Esophagus squamous epithelium (tissue), 5 donors: ENCODE data around the gene MYOCD. TPM values are rescaled to one million over a fixed set of nuclear protein-coding genes. Genes with fewer than 3 reads are reported as not detected.

Source experiments
- DNase-seq: peaks from one replicate; lab custom pipeline; 2025; lab: John Stamatoyannopoulos, UW
- H3K27ac ChIP-seq, 4 donors: fragments of 200-600 bp; sonication (generic); one replicate each; pipeline ENCODE4 v1.5.1; 2016 to 2019; ENCODE audit warnings: mild to moderate bottlenecking in 1 of 4
- H3K27me3 ChIP-seq, 4 donors: fragments of 200-600 bp; sonication (generic); 1 replicate in 3 of 4; 2 replicates in 1 of 4; pipeline versions ENCODE4 v1.5.1 to v1.6.0; 2017 to 2021; ENCODE audit warnings: antibody characterized with exemption in 1 of 4
- H3K36me3 ChIP-seq, 3 donors: fragments of 200-600 bp; sonication (generic); one replicate each; pipeline ENCODE4 v1.5.1; 2016 to 2019
- H3K4me1 ChIP-seq, 3 donors: fragments of 200-600 bp; sonication (generic); one replicate each; pipeline ENCODE4 v1.5.1; 2017 to 2019
- H3K4me3 ChIP-seq, 4 donors: fragments of 200-600 bp; sonication (generic); 1 replicate in 3 of 4; 2 replicates in 1 of 4; pipeline ENCODE4 v1.5.1; 2016 to 2019; ENCODE audit warnings: mild to moderate bottlenecking in 2 of 4, moderate library complexity in 1 of 4
- H3K9me3 ChIP-seq, 3 donors: fragments of 200-600 bp; sonication (generic); one replicate each; pipeline ENCODE4 v1.5.1; 2016 to 2019
- POLR2A ChIP-seq, 4 donors: fragments of 450-650 bp; IDR thresholded peaks; one replicate each; pipeline ENCODE4 v1.6.1; 2017; ENCODE audit warnings: antibody characterized with exemption in 4 of 4, mild to moderate bottlenecking in 4 of 4, moderate library complexity in 3 of 4
- WGBS, 2 donors: methylation state at CpG; one replicate each; pipeline ENCODE4 v1.1.5; 2018; 5-methylcytosine and 5-hydroxymethylcytosine counted together
- intact Hi-C: fragments of 100-400 bp; cut with DNase I; formaldehyde crosslinking; loops from one replicate; pipeline ENCODE4 v1.15.0; 2022
- total RNA-seq, 4 donors: library from RNA; depleted of rRNA; stranded (reverse); fragments of >200 nt; gene quantifications; one replicate each; pipeline ENCODE4 v1.1.0, GENCODE V29; 2016
- TF ChIP-seq, protein P1 (sequence below), 6 experiments: fragments of 450-650 bp in 4 of 6; fragments of 200-600 bp in 2 of 6; sonication (generic) in 2 of 6; IDR thresholded peaks; one replicate each; pipeline ENCODE4 v1.5.1; 2016 to 2019; ENCODE audit warnings: antibody characterized with exemption in 6 of 6, mild to moderate bottlenecking in 4 of 6, moderate library complexity in 4 of 6
- donor health status: DM: yes; HTN: yes; CAD: no.

Gene MYOCD, protein sequence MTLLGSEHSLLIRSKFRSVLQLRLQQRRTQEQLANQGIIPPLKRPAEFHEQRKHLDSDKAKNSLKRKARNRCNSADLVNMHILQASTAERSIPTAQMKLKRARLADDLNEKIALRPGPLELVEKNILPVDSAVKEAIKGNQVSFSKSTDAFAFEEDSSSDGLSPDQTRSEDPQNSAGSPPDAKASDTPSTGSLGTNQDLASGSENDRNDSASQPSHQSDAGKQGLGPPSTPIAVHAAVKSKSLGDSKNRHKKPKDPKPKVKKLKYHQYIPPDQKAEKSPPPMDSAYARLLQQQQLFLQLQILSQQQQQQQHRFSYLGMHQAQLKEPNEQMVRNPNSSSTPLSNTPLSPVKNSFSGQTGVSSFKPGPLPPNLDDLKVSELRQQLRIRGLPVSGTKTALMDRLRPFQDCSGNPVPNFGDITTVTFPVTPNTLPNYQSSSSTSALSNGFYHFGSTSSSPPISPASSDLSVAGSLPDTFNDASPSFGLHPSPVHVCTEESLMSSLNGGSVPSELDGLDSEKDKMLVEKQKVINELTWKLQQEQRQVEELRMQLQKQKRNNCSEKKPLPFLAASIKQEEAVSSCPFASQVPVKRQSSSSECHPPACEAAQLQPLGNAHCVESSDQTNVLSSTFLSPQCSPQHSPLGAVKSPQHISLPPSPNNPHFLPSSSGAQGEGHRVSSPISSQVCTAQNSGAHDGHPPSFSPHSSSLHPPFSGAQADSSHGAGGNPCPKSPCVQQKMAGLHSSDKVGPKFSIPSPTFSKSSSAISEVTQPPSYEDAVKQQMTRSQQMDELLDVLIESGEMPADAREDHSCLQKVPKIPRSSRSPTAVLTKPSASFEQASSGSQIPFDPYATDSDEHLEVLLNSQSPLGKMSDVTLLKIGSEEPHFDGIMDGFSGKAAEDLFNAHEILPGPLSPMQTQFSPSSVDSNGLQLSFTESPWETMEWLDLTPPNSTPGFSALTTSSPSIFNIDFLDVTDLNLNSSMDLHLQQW
- 10 to 100 TPM in 2 of 4 donors, 1 to 10 TPM in 2; 2.3 to 27.5 (median 7.8) TPM for total RNA-seq

DNA sequence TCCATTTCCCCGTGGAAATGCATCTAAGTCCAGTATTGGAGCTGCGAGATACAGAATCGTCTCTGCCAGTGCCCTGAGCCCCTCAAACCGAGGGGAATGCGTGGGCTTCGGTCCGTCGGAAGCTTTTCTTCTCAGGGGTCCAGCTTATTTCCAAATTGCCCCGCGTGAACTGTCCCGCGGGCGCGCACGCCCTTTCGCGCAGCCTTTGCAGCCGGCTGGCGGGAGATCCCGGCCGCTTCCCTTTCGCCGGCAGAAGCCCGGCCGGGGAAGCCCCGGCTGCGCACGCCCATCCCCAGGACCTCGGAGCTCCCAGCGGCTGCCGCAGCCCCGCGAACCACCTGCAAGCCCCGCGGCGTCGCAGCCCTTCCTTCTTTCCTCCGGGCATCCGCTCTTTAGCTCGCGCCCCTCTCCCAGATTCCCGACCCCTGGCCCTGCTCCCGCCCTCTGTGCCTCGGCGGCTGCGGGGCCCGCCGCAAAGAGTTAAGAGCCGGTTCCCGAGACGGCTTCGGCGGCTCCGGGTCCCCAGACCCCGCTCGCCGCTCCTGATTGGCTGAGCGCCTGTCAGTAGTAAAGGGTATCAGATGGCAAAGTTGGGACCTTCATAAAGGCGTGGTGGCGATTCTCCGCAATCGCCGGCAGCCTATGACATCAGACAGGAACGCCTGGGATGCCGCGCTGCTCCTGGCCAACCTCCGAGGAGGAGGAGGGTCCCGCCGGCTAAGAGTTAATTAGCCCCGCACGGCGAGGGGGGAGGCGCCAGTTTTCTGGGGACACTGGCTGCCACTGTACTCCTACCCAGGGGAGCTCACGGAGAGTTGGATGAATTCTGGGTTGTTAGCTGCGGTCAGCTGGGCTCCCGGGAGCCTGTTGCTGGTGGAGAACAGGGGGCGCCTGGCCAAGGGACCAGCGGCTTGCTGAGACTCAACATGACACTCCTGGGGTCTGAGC lies at the start of gene MYOCD:
MYOCD (plus strand) TSS at position 628 of the 948 bp plus-strand sequence; CDS start at position 927, 299 bp downstream.
- Histone ChIP-seq H3K36me3 (no peaks in the 10 kb centered on the region), H3K4me3 (peak within 1 kb of the TSS; percentile 26 to 67 (median 48)), H3K4me1 (peaks cover 6 to 18% (median 7%) of the 10 kb centered on the region in 3 donors), H3K27ac (peak within 1 kb of the TSS; percentile 66 to 87 (median 82)), H3K27me3 (peaks cover 5 to 65% (median 6%) of the 10 kb centered on the region in 4 donors), H3K9me3 (no peaks in the 10 kb centered on the region)
- intact Hi-C loops = no loop called here
- peak in 1 of 4 donors; percentile 49 for TF ChIP-seq POLR2A (IDR thresholded peaks at IDR 0.05)
- TF ChIP-seq, protein P1, sequence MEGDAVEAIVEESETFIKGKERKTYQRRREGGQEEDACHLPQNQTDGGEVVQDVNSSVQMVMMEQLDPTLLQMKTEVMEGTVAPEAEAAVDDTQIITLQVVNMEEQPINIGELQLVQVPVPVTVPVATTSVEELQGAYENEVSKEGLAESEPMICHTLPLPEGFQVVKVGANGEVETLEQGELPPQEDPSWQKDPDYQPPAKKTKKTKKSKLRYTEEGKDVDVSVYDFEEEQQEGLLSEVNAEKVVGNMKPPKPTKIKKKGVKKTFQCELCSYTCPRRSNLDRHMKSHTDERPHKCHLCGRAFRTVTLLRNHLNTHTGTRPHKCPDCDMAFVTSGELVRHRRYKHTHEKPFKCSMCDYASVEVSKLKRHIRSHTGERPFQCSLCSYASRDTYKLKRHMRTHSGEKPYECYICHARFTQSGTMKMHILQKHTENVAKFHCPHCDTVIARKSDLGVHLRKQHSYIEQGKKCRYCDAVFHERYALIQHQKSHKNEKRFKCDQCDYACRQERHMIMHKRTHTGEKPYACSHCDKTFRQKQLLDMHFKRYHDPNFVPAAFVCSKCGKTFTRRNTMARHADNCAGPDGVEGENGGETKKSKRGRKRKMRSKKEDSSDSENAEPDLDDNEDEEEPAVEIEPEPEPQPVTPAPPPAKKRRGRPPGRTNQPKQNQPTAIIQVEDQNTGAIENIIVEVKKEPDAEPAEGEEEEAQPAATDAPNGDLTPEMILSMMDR (IDR thresholded peaks at IDR 0.05) = no peak
- 1% methylated on average over 10 of the region's 78 CpGs; no CpG with 5 or more reads in 1 of the 2 donors for WGBS, 2 donors
- DNase-seq = no peak

DNA sequence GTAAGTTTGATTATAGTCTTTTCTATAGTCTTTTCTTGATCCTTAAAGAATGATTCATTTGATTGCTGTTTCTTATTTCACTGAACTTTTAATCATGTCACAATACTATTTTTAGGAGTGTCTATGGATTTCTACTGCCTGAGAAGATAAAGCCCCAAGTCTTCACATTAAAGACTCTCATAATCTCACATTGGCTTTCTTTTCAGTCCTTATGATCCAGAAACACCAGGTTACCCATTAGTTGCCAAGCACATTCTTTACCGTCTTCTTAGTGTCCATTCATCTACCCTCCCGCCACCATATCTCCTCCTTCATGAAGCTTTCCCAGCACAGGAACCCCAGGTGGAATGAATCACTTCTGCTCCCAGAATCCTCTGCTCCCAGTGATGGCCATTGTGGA lies 49.5 kb upstream of the MYOCD start:
- intact Hi-C loops = no loop called here
- WGBS, 2 donors = 84% methylated on average over 2 of the region's 2 CpGs

DNA sequence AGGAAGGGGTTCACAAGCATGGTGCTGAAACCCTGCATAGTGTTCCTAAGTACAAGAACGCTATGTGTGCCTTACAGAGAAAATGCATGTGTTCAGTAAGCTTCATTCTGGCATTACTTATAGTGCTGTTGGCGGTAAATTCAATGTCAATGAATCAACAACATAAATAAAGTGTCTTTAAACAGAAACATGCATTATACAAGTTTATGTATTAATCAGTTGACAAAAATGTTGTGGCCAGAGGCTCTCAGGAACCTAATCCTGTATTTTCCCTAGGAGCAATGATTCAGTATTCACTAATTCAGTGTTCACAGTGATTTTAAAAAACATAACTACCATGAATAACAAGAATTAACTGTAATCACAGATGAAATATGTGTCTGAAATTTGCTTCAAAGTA lies 47.1 kb upstream of the MYOCD start:
- H3K4me3 ChIP-seq = no peak overlapping the region
- H3K9me3 ChIP-seq = no peaks in the 10 kb centered on the region
- intact Hi-C loops = no loop called here
- H3K27ac ChIP-seq = no peak overlapping the region
- no peaks in the 10 kb centered on the region for H3K4me1 ChIP-seq
- no peaks in the 10 kb centered on the region for H3K36me3 ChIP-seq
- H3K27me3 ChIP-seq = no peaks in the 10 kb centered on the region
- no peak for DNase-seq
- WGBS, 2 donors = 81 to 84% methylated on average over 2 of the region's 2 CpGs
- TF ChIP-seq POLR2A (IDR thresholded peaks at IDR 0.05) = no peak
- TF ChIP-seq, protein P1 (IDR thresholded peaks at IDR 0.05) = no peak

More for the DNA sequence above, 49.5 kb upstream of the MYOCD start:
- H3K27ac ChIP-seq = no peak overlapping the region
- TF ChIP-seq, protein P1 (IDR thresholded peaks at IDR 0.05) = no peak
- no peak for TF ChIP-seq POLR2A (IDR thresholded peaks at IDR 0.05)
- H3K9me3 ChIP-seq = no peaks in the 10 kb centered on the region
- H3K4me3 ChIP-seq = no peak overlapping the region
- no peaks in the 10 kb centered on the region for H3K36me3 ChIP-seq
- no peaks in the 10 kb centered on the region for H3K4me1 ChIP-seq
- no peak for DNase-seq
- H3K27me3 ChIP-seq = no peaks in the 10 kb centered on the region

DNA sequence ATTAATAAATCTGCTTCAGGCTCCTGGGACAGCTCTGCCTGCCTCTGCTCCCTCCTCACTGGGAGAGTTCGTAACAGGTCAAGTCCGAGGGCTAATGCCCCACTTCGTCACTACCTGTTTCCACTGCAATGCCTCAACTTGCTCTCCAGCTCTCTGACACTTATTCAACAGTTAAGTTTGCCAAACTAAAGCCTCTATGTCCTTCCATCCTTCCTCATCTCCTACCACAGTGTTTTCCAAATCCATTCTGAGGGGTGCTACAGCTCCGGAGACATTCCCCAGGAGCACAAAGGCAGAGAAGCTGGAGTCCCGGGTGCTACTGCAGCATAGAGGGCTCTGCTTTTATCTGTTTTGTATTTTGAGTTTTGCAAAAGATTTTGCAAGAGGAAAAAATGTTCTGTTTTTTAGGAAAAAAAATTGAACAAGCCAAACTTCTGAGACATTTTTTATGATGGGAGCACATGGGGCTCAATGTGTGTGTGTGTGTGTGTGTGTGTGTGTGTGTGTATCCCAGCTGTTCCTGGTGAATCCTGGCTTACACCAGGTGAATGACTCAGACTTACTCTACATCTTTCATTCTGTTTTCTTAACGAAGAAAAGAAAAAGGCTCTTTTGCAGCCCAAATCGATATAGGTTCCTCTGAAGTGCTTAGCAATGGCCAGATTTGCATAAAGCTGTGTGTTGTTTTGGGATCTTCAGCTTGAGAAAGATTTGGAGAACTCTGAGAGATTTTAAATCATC lies 46.1 kb upstream of the MYOCD start:
- 26 to 70% methylated on average over 7 of the region's 7 CpGs for WGBS, 2 donors
- no peak for DNase-seq
- no peak overlapping the region for H3K27ac ChIP-seq
- no peaks in the 10 kb centered on the region for H3K36me3 ChIP-seq
- no peaks in the 10 kb centered on the region for H3K4me1 ChIP-seq
- no peak overlapping the region for H3K4me3 ChIP-seq
- H3K9me3 ChIP-seq = no peaks in the 10 kb centered on the region
- H3K27me3 ChIP-seq = no peaks in the 10 kb centered on the region
- TF ChIP-seq POLR2A (IDR thresholded peaks at IDR 0.05) = no peak
- TF ChIP-seq, protein P1 (IDR thresholded peaks at IDR 0.05) = no peak
- intact Hi-C loops = no loop called here
